ENCODE measurements around the gene C1orf232.

GRCh38 chr1:26127235-26128163 lies 41.3 kb downstream of the C1orf232 start:
- TF ChIP-seq, protein P1, sequence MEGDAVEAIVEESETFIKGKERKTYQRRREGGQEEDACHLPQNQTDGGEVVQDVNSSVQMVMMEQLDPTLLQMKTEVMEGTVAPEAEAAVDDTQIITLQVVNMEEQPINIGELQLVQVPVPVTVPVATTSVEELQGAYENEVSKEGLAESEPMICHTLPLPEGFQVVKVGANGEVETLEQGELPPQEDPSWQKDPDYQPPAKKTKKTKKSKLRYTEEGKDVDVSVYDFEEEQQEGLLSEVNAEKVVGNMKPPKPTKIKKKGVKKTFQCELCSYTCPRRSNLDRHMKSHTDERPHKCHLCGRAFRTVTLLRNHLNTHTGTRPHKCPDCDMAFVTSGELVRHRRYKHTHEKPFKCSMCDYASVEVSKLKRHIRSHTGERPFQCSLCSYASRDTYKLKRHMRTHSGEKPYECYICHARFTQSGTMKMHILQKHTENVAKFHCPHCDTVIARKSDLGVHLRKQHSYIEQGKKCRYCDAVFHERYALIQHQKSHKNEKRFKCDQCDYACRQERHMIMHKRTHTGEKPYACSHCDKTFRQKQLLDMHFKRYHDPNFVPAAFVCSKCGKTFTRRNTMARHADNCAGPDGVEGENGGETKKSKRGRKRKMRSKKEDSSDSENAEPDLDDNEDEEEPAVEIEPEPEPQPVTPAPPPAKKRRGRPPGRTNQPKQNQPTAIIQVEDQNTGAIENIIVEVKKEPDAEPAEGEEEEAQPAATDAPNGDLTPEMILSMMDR (conservative IDR thresholded peaks at IDR 0.05; ENCODE audit: low read depth, low read length), result no peak
- TF ChIP-seq EZH2 (IDR thresholded peaks at IDR 0.05; ENCODE audit: low read length, unreplicated experiment), result no peak

Measured in PC-3 (cell line).